Activated CD8-positive, alpha-beta memory T cell treated with anti-CD3 and anti-CD28 coated beads, Interleukin-2, amount 50 U/mL, for 1 hour (primary cell): ENCODE data around the gene PXMP4.

Experiments
- DNase-seq: peaks from one replicate; pipeline ENCODE4 v3.0.0-alpha.2; 2020; ENCODE audit errors: extremely low read depth

Gene PXMP4

DNA sequence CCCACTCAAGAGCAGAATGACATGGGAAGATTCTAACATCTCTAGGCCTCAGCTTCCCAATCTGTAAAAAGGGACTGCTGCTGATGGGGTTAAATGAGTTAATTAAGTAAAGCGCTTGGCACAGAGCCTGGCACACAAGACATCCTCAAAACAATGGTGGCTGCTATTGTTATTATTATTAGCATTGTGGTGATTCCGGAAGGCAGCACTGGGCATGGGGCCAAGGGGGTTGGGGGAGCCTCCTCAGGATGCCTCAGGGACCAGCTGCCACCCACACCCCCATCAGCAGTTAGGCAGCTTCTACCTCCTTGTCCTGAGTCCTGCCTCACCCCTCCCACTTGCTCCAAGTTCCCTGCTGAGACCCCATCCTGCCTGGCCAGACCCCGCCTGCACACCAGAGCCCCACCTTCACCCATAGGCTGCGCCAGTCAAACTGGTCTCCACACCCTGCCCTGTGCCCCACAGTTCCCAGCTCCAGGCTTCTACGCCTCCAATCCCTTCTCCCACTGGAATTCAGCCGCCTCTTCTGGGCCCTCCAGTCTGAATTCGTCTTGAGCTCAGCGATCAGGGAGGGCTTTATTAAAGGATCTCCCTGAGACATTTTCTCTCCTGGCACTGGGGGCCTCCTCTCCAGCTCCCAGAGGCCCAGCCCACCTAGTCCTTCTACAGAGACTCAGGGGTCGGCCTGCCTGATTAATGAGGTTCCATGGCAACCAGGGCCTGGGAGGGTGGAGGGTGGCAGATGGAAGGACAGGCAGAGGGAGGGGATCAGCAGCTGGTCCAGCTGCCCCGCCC is 35.4 kb downstream of the PXMP4 start:
- no peak for DNase-seq

DNA sequence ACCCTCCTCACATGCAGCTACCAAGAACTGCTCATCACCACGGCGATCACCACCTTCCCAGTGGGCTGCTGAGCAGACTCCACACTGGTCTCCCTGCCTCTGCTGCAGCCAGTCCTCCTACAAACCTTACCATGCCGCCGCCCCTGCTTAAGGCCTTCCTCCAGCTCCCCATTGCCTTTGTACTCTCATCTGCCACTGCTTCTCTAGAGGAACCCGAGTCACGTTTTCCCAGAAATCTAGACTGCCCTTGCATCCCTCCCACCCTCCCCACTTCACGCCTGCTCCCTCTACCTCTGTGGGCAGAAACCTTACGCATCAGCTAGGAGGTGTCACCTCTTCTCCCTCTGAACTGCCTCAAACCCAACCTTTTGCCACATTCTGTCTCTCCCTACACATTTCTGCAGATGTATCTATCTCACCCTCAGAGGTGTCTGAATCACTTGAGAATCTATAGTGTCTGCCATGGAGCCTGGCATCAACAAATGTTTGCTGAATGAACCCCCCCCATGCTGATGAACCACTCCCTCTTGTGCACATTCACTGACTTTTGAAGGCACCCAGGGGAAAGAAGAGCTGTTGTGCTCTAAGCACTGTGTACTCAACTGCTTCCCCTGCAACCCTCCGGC is 38.3 kb downstream of the PXMP4 start:
- DNase-seq: no peak

DNA sequence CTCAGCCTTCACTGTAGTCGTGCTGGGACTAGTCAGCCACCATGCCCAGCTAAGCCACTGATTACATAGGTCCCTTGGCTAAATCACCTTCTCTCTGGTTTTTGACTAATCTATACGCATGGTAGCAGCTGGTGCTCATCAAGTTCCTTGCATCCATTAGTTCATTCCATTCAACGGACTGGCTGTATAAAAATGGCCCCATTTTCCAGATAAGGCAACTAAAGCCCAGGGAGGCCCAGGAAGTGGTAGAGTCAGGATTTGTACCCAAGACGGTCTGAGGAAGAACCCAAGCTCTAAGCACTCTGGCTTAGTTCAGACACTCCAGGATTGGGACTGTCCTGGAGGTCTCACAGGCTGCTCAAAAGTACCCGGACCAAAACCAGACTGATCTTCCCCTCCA is 38.8 kb downstream of the PXMP4 start:
- DNase-seq: no peak

DNA sequence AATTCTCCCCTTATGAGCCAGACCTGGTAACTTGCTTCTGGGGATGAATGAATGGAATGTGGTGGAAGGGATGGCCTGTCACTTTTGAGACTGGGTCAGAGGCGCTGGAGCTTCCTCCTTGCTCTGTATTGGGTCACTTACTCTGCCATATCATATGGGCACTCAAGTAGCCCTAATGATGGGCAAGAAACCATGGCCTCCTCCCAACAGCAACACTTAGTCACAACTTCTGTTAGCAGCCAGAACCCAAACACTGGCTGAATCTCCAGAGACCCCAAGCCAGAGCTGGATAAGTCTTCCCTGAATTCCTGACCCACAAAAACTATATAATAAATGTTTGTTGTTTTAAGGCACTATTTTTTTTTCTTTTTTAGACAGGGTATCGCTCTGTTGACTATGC is 39.4 kb downstream of the PXMP4 start:
- no peak for DNase-seq

DNA sequence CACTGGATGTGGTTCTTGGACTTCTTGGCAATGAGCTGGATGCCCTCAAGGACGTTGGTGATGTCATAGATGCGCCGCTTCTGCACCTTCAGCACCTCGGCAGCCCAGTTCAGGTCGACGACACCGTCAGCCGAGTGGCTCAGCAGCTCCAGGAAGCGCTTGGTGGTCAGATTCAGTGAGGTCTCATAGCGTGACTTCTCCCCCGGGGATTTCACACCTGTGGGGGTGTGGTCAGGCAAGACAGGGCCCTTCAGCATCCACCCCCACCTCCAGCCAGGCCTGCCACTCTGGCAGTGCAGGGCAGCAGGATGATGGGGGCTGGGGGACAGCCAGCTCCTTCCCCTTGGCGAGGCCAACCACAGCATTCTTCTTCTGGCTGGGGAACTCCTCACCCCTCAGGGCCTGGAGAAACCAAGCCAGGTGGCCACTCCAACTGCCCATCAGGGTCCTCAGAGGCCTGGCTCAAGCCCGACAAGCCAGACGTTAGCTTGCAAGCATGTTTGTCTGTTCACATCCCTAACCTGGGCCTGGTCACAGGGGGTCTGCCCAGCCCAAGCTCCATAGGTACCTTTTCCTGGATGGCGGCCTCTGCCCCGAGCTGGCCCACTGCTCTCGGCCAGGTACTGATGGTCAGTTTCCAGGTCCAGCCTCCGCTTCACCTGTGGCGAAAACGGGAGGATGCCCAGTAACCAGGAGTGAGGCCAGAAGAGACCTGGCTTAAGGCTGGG is 40.2 kb downstream of the PXMP4 start:
- no peak for DNase-seq

DNA sequence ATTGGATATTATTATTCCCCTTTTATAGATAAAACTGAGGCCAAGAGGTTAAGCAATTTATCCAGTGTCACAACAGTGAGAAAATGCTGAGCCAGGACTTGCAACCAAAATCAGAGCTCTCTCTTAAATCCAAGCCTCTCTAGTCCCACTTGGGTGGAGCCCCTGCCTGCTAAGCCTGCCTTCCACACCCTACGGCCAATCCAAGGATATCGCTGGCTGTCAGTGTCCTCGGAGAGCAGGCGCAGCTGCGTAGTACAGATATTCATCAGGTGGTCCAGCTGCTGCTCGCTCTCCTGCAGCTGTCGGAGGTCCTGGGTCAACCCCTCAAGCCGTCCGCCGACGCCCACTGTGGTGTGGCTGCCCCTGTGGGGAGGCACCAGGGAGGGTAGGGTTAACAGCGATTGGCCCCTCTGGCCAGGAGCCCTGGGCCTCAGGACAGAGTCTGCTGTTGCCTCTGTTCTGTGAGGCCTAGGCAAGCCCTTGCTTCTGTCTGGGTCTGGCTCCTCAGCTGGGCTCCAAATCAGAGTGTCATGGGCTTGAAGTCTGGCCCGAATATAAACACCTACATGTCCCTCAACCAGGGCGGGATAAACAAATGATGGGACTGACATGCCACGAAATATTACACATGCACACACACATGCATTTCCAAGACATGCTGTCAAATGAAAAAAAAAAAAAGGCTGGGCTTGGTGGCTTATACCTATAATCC is 42.0 kb downstream of the PXMP4 start:
- no peak for DNase-seq

DNA sequence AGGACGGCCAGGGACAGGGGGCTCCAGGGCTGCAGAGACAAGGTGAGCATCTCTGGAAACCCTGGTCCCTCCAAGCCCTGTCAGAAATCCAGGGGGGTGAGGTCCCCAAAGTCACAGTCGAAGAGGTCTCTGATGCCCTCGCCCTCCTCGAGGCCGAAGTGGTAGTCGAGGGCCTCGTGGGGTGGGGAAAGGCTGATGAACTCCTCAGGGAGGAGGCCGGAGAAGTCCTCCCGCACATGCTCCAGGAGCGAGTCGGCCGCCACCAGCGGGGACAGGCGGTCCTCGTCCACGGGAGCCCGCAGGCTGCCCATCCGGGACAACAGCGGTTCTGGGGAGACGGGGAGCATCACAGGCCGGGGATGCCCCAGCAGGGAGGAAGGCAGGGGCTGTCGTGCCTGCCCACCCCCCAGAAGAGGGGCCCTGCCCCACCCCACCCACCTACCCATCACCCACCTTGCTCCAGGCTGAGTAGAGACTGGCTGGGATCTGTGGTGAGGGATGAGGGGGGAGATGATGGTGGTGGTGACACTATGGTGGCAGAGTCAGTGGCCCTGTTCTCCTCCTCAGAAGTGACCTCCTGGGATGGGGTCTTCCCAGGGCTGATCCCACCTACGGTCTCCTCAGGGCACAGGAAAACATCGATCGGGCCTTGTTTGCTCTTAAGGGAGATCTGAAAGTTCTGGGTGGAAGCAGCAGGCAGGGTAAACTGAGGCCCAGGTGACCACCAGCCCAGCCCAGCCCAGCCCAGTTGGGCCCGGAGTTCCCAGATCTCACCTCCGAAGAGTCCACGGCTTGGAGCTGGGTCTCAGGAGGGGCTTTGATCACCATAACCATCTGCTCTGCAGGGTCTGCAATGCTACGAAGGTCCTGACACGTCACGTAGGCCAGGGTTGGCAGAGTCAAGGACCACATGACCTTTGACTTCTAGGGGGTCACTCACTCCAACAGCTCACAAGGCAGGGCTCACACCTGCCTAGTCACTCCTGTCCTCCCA is 43.2 kb downstream of the PXMP4 start:
- DNase-seq: no peak

DNA sequence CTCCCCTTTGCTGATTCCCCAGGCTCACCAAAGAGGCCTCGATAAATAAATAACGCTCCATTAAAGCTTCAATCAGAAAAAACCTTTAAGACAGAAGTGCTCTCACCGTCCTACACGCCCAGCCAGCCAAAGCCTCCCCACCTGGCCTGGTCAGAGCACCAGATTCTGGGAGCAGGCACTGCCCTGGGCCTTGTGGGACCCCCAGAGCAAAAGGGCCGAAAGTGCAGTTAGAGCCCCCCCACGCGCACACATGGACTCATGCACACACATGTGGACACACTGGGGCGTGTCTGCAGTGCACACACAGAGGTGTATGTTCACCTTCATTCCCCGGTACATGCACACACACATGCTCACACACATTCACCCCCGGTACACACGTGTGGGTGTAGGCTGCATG is 44.0 kb downstream of the PXMP4 start:
- DNase-seq: no peak

DNA sequence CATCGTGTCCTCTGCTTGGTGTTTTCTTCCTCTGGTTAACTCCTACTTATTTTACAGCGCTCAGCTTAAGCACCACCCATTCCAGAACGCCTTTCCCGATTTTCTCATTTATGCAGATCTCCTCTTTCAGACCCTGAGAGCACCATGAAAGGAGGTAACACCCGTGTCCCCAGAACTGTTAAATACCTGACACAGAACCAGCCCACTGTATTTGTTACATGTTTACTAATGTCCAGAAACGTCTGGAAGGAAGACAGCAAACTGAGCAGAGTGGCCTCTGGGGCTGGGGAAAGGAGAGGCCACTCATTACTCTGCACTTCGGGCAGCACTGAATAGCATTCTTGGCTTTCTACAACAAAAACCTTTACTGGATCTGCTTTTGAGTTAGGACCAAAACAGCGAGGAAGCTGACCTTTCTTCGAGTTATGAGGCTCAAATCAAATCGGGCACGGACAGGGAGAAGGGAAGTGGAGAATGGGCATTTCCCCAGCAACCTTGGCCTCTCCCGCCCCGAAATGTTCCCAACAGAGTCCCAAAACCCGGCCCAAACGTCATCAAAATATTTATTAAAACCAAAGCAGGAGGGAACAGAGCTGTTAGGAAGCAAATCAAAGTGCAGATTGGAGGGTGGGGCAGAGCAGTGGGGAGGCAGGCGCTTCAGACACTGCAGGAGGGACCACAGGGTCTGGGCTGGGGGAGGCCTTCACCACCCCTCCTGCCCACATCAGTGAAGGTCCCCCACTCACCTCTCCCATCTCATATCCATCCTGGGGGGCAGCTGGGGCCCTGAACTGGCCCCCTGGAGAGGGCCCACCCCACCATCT is 44.8 kb downstream of the PXMP4 start:
- no peak for DNase-seq

DNA sequence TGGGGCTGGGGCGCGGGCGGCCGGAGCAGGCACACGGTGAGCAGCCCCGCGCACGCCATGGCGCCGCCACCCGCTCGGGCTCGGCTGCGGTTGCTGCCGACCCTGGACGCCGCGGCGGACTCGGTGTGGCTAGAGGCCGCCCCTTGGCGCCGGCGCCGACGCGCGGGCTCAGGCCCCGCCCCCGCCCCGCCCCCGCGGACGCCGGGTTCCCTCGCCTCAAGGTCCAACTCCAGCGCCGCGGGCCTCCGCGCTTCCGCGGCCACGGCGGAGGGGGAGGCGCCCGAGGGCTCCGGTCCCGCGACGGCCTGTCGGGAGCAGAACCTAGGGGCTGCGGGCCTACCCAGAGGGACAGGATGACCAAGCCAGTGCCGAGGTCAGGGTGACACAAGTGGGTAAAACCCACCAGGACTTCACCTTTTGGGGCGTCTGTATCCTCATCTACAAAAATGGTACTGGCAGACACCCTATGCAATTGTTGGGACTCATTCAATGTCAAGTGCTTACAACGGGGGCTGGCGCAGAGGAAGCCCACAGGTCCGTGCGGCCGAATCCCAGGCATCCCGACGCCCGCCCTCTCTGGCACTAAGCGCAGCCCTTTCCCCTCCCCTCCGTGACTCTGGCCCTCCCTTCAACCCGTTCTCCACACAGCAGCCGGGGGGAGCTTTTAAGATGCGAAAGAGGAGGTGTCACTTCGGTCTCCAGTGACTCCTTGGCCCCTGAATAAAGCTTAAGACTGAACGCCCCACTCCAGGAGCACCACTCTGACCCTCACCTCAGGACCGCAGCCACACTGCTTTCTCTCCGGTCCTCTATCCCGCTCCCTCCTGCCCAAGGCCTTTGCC is 45.6 kb downstream of the PXMP4 start, which contains the start of gene NECAB3:
Gene NECAB3 (minus strand): TSS at position 135 of the 842 bp plus-strand sequence. CDS start 76 bp downstream, at position 59.
- no peak for DNase-seq

DNA sequence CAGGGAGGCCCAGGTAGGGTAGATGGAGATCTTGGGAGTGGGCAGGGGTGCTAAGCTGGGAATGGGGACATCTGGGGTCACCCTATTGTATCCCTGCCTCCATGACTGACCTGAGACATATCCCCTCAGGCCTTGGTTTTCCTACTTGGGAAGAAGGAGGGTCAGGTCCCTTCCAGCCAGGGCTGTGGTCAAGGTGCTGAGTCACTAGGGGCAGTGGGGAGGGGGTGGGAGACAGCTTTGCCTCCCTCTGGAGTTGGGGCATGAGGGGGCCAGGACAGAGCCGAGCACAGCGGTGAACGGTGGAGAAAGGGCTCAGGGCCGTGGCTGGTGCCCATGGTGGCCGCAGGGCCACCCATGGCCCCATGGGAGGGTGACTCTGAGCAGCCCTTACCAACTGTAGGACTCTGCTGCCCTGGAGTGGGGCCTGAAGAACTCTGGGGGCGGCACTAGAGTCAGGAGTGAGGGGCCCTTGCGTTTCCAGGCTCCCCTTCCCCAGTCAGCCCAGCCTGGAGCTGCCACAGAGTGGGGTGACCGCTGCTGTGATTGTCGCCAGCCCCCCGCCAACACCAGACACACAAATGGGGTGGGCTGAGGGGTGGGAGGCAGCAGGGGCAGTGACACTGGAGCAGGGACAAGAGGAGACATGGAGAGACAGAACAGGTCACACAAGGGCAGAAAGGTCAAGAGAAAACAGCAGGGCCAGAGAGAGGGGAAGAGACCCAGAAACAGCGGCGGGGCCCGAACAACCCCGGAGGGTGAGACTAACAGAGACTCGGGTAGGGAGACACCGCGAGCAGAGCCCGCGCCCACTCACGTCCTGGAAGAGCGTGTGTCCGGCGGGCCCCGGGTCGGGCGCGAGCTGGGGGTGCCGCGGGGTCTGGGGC is 46.5 kb downstream of the PXMP4 start:
- no peak for DNase-seq

DNA sequence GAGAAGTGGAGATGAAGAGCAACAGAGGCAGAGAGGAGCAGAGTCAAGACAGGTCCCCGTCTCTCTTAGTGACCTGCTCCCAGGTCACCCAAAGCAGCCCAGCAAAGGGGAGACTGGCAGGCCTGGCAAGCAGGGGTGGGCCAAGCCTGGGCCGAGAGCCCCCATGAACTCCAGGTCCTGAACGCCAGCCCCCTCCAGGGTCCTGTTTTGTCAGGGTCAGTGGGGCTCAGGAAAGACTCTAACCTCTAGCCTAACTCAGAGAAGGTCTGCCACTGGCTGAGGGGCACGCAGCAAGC is 47.0 kb downstream of the PXMP4 start:
- no peak for DNase-seq

DNA sequence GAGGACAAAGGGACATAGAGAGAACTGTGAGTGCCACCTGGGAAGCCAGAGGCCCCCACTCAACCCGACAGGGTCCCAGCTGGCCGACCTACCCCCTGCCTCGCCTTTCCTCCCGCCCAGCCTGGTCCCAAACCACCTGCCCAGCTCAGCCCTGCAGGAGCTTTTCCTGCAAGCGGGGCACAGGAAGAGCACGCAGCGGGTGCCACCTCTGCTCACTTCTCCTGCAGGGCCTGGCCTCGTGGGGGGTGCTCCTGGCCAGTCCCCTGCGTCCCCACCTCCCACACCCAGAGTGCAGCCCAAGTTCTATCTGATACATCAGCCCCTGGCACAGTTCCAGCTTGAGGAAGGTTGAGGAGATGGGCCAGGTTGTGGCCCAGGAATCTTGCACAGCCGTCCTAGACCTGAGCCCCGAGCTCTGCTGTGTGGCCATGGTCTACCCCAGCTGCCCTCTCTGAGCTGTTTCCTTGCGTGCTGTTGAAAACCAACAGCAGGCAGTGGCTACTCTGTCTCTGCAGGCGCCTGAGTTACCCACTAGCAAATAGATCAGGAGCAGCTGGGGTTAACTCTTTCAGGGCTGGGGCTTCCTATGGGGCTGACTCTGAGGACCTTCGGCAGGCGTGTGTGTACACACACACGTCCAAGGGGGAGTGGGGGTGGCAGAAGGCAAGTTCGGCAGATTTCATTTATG is 47.5 kb downstream of the PXMP4 start:
- no peak for DNase-seq

DNA sequence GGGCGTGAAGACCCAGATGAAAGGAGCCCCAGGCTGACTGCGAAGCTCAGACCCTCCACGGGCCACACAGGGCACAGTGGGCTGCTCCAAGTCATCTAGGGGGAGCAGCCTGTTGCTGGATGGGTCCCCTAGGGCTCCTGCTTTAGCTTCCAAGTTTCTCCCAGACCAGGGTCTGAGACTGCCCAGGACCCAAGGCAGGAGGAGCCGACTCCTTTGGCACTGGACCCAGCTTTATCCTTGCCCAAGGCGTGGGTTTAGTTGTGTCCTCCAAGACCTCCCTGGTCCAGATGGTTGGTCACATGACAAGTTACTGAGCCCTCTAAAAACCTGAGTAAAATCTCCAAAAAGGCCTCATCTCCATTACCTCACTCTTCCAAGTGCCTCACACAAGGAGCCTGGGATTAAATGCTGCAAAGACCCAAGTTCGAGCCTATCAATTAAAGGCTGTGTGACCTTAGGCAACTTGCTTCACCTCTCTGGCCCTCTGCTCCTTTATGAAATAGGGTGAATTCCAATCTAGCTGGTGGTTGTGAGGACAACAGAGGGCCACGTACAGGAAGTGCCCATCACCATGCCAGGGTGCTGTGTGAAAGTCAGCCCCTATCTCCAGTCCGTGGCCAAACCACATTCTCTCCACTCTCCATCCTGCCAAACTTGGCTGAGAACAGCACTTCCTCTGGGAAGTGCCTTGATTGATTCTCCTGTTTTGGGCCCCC is 48.4 kb downstream of the PXMP4 start:
- DNase-seq: no peak

DNA sequence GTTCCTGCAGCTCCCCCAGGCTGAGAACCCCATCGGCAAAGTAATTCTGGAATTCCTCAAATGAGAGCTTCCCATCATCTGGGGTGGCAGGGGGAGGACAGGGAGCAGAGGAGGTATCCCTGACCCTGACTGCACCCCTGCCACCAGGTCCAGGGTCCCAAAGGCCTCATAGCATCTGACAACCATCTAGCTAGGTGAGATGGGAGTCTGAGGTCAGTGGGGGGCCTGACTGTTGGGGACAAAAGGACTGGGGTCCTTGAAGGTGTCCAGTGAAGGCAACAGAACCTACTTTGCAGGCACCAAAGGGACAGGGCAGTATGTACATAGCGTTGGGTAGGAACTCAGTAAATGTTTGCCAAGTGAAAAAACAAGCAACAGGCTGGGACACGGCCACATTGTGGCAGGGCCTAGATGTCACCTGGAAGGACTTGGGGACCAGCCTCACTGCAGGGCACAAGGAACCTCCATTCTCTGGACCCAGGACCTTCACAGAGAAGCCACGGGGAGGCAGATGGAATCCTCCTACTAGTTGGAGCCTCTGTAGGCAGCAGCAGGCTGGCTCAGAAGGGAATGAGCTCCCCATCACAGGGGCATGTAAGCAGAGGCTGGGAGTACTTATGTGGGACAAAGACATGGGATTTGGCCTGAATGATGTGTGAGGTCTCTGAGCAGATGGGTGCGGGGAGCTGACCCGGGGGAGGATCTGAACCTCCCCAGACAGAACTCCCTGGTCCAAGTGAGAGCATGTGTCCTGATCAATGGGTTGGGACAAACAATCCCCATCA is 49.2 kb downstream of the PXMP4 start:
- no peak for DNase-seq
